HG03108 (cell line): ENCODE results near the gene TJP3.
"Not testable (repeated sequence)": the region's sequence is repeated elsewhere in the genome, so short reads cannot be mapped to it uniquely, and the experiment has no call there.

Experiments used
- ATAC-seq: cut with Tn5 transposase; IDR thresholded peaks from one replicate; pipeline ENCODE4 v1.9.1; 2021; ENCODE audit warnings: moderate library complexity; ENCODE audit not compliant: unreplicated experiment

TJP3 gene

GRCh38 chr19:3765757-3766156 lies 57.6 kb downstream of the TJP3 start:
- not testable (repeated sequence) for ATAC-seq

- ATAC-seq, result no peak
These were observed 58.3 kb downstream of the TJP3 start for GRCh38 chr19:3766520-3766919.

- ATAC-seq, result no peak
These were observed 58.9 kb downstream of the TJP3 start for GRCh38 chr19:3767050-3767449.

GRCh38 chr19:3768015-3768747 lies 60.0 kb downstream of the TJP3 start:
- no peak for ATAC-seq

GRCh38 chr19:3768748-3769099 lies 60.5 kb downstream of the TJP3 start:
- ATAC-seq, result no peak

GRCh38 chr19:3769494-3769893 lies 61.3 kb downstream of the TJP3 start:
- ATAC-seq, result no peak

GRCh38 chr19:3770136-3770999 lies 62.2 kb downstream of the TJP3 start:
- ATAC-seq, result no peak

GRCh38 chr19:3771000-3771905 lies 63.1 kb downstream of the TJP3 start:
- no peak for ATAC-seq

GRCh38 chr19:3771906-3772455 lies 63.8 kb downstream of the TJP3 start, which contains the start of gene RAX2:
RAX2 (minus strand) TSS chr19:3772228; CDS start chr19:3771742, 486 bp downstream.
- ATAC-seq, result no peak

GRCh38 chr19:3773814-3774515 lies 65.8 kb downstream of the TJP3 start:
- no peak for ATAC-seq

GRCh38 chr19:3774621-3775373 lies 66.6 kb downstream of the TJP3 start:
- ATAC-seq, result no peak

- ATAC-seq, result no peak
These were observed 67.2 kb downstream of the TJP3 start for GRCh38 chr19:3775374-3775711.

GRCh38 chr19:3775831-3776230 lies 67.6 kb downstream of the TJP3 start:
- no peak for ATAC-seq

- no peak for ATAC-seq
These were observed 68.4 kb downstream of the TJP3 start for GRCh38 chr19:3776479-3777040.

GRCh38 chr19:3778104-3778867 lies 70.1 kb downstream of the TJP3 start:
- ATAC-seq, result no peak

- no peak for ATAC-seq
These were observed 70.9 kb downstream of the TJP3 start for GRCh38 chr19:3778899-3779723.

- ATAC-seq, result no peak
These were observed 72.7 kb downstream of the TJP3 start for GRCh38 chr19:3780786-3781304.
